GM12878 (cell line): ENCODE measurements around the gene ZNF341. TPM values are rescaled to one million over a fixed set of nuclear protein-coding genes. Genes with fewer than 3 reads are reported as not detected.

Experiments
- ATAC-seq: fragments of 200-7000 bp; cut with Tn5 transposase; 3 replicates; pipeline ENCODE4 v1.9.1; 2020; ENCODE audit warnings: mild to moderate bottlenecking, moderate library complexity
- BruUV-seq: library from RNA; stranded (reverse); fragments of 400-500 nt; replicated peaks from 2 replicates; lab custom pipeline; 2021; lab: Mats Ljungman, UMichigan
- CTCF ChIA-PET: fragments of 300-600 bp; sonication (Branson Sonifier 250); formaldehyde crosslinking; extraction: SDS; loops from one replicate; lab custom pipeline; 2021; ENCODE audit warnings: inconsistent platforms; lab: Yijun Ruan, JAX
- POLR2A ChIA-PET: fragments of 350-600 bp; formaldehyde crosslinking; extraction: SDS; loops from one replicate; lab custom pipeline; 2021; ENCODE audit warnings: inconsistent platforms; lab: Charles Lee
- RAD21 ChIA-PET: fragments of 300-600 bp; sonication (Branson Sonifier 250); formaldehyde crosslinking; loops from one replicate; lab custom pipeline; 2023; ENCODE audit warnings: antibody characterized with exemption; ENCODE audit not compliant: unreplicated experiment; lab: Charles Lee
- SMC1A ChIA-PET: fragments of 300-600 bp; sonication (Branson Sonifier 250); formaldehyde crosslinking; loops from one replicate; lab custom pipeline; 2023; ENCODE audit not compliant: unreplicated experiment, uncharacterized antibody; lab: Charles Lee
- DNase-seq: peaks from one replicate; pipeline ENCODE4 v3.0.0-alpha.2; 2011; ENCODE audit warnings: low read depth, low spot score
- FAIRE-seq: peaks from 3 replicates; lab custom pipeline; 2011; peaks lifted over from hg19 to GRCh38; lab: Jason Lieb, UNC
- H2AFZ ChIP-seq: 2 replicates; pipeline ENCODE4 v1.6.0; 2011; ENCODE audit warnings: low read depth, low read length, control low read depth; ENCODE audit not compliant: control insufficient read depth
- H3K27ac ChIP-seq: 2 replicates; pipeline ENCODE4 v1.5.1; 2011; ENCODE audit warnings: control low read depth; ENCODE audit not compliant: control insufficient read depth, insufficient read depth
- H3K27me3 ChIP-seq, 2 experiments: replicated peaks in 1 of 2; 2 replicates each; pipeline versions ENCODE4 v1.6.0 to v1.6.1; 2011; ENCODE audit warnings: low read length in 1 of 2; ENCODE audit not compliant: control insufficient read depth in 2 of 2, insufficient read depth in 2 of 2
- H3K36me3 ChIP-seq, 2 experiments: 2 replicates each; pipeline ENCODE4 v1.5.1; 2011; ENCODE audit warnings: low read length in 1 of 2; ENCODE audit not compliant: control insufficient read depth in 2 of 2, insufficient read depth in 2 of 2
- H3K4me1 ChIP-seq: 2 replicates; pipeline ENCODE4 v1.6.1; 2011; ENCODE audit warnings: mild to moderate bottlenecking, low read length, moderate library complexity, mixed read lengths; ENCODE audit not compliant: control insufficient read depth, insufficient read depth
- H3K4me2 ChIP-seq: 2 replicates; pipeline ENCODE4 v1.6.0; 2011; ENCODE audit warnings: control low read depth; ENCODE audit not compliant: control insufficient read depth, insufficient read depth
- H3K4me3 ChIP-seq: fragments of 200-600 bp; sonication (generic); 2 replicates; pipeline ENCODE4 v1.5.1; 2016
- H3K79me2 ChIP-seq: 2 replicates; pipeline ENCODE4 v1.6.0; 2011; ENCODE audit warnings: low read length; ENCODE audit not compliant: control insufficient read depth, insufficient read depth
- H3K9ac ChIP-seq: 2 replicates; pipeline ENCODE4 v1.8.0; 2011; ENCODE audit warnings: low read length, control low read depth, mixed read lengths; ENCODE audit not compliant: control insufficient read depth, insufficient read depth
- H3K9me3 ChIP-seq: replicated peaks from 3 replicates; pipeline ENCODE4 v1.5.1; 2011; ENCODE audit warnings: mild to moderate bottlenecking, low read length; ENCODE audit not compliant: control insufficient read depth, insufficient read depth
- H4K20me1 ChIP-seq: 2 replicates; pipeline ENCODE4 v1.6.0; 2011; ENCODE audit not compliant: control insufficient read depth, insufficient read depth
- BMI1 ChIP-seq: fragments of 450-650 bp; IDR thresholded peaks from 2 replicates; pipeline ENCODE4 v1.6.1; 2016; ENCODE audit warnings: mild to moderate bottlenecking, moderate library complexity, borderline replicate concordance
- CHD1 ChIP-seq: IDR thresholded peaks from 2 replicates; pipeline ENCODE4 v1.6.1; 2012; ENCODE audit warnings: low read depth, low read length, improper control_type of control experiment
- CTCF ChIP-seq, 3 experiments: IDR thresholded peaks in 2 of 3; conservative IDR thresholded peaks in 1 of 3; 2 replicates each; pipeline ENCODE4 v1.5.1; 2011; ENCODE audit warnings: low read depth in 3 of 3, low read length in 3 of 3, mild to moderate bottlenecking in 3 of 3, control low read depth in 2 of 3, moderate library complexity in 2 of 3, inconsistent platforms in 1 of 3, mixed read lengths in 1 of 3; ENCODE audit not compliant: control insufficient read depth in 2 of 3, insufficient read depth in 1 of 3; ENCODE audit errors: extremely low read depth in 1 of 3
- ETV6 ChIP-seq, 2 experiments: fragments of 450-650 bp in 1 of 2; IDR thresholded peaks in 1 of 2; conservative IDR thresholded peaks in 1 of 2; 2 replicates each; pipeline ENCODE4 v1.6.1; 2014; ENCODE audit warnings: antibody characterized with exemption in 1 of 2, borderline replicate concordance in 1 of 2, low read depth in 1 of 2, mild to moderate bottlenecking in 1 of 2, moderate library complexity in 1 of 2
- FOXK2 ChIP-seq: fragments of 450-650 bp; IDR thresholded peaks from 2 replicates; pipeline ENCODE4 v1.6.1; 2017; ENCODE audit warnings: mild to moderate bottlenecking, moderate library complexity
- FOXM1 ChIP-seq: IDR thresholded peaks from 2 replicates; pipeline ENCODE4 v1.6.1; 2012; ENCODE audit warnings: low read depth, mild to moderate bottlenecking, inconsistent platforms, low read length, moderate library complexity
- HSF1 ChIP-seq: fragments of 150-350 bp; IDR thresholded peaks from 2 replicates; pipeline ENCODE4 v1.6.1; 2014; ENCODE audit warnings: mild to moderate bottlenecking, low read depth, low read length
- MTA3 ChIP-seq: IDR thresholded peaks from 2 replicates; pipeline ENCODE4 v1.6.1; 2012; ENCODE audit warnings: low read length, inconsistent platforms, borderline replicate concordance
- RELA ChIP-seq: fragments of 450-650 bp; IDR thresholded peaks from 2 replicates; pipeline ENCODE4 v1.8.0; 2014; ENCODE audit warnings: borderline replicate concordance; ENCODE audit not compliant: partially characterized antibody
- SIX5 ChIP-seq: IDR thresholded peaks from 2 replicates; pipeline ENCODE4 v1.6.1; 2011; ENCODE audit warnings: mild to moderate bottlenecking, low read depth, low read length, moderate library complexity; ENCODE audit not compliant: severe bottlenecking
- TARDBP ChIP-seq: IDR thresholded peaks from 2 replicates; pipeline ENCODE4 v1.6.1; 2016; ENCODE audit warnings: borderline replicate concordance
- ZBTB33 ChIP-seq: fragments of 450-650 bp; IDR thresholded peaks from 2 replicates; pipeline ENCODE4 v1.6.1; 2017; ENCODE audit warnings: mild to moderate bottlenecking
- ZNF207 ChIP-seq: fragments of 450-650 bp; IDR thresholded peaks from 2 replicates; pipeline ENCODE4 v1.6.1; 2014; ENCODE audit warnings: antibody characterized with exemption, mild to moderate bottlenecking, borderline replicate concordance
- WGBS: methylation state at CpG from one replicate; pipeline ENCODE4 v1.1.6; 2016; ENCODE audit warnings: low lambda C conversion rate; ENCODE audit not compliant: insufficient replicate concordance, insufficient coverage; ENCODE audit errors: missing lambda C conversion rate; 5-methylcytosine and 5-hydroxymethylcytosine counted together
- in situ Hi-C: fragments of 300-500 bp; cut with MboI; formaldehyde crosslinking; loops from 9 replicates; pipeline ENCODE4 v1.14.3; 2018; ENCODE audit warnings: mixed read lengths
- intact Hi-C: fragments of 100-400 bp; cut with micrococcal nuclease; formaldehyde crosslinking; loops from one replicate; pipeline ENCODE4 v1.14.2; 2022; ENCODE audit not compliant: unreplicated experiment
- polyA plus RNA-seq, 11 experiments: library from polyadenylated mRNA; depleted of rRNA in 4 of 11; unstranded in 6 of 11; stranded (reverse) in 5 of 11; fragments of >200 nt; fragmentation: Nextera tagmentation in 4 of 11; fragmentation: Illumina TruSeq in 1 of 11; extraction: Ambion mirVana in 4 of 11; extraction: Trizol in 1 of 11; gene quantifications; 1 replicate in 1 of 11; 2 replicates in 10 of 11; pipeline versions ENCODE4 v1.2.1 to v1.2.3, GENCODE V29; 2011 to 2016; ENCODE audit warnings: inconsistent platforms in 2 of 11, missing spikeins in 2 of 11, low read depth in 1 of 11
- total RNA-seq, 4 experiments: library from RNA; depleted of rRNA in 3 of 4; stranded (reverse); fragments of >200 nt in 3 of 4; fragmentation: Illumina TruSeq in 1 of 4; extraction: Trizol in 1 of 4; gene quantifications; 2 replicates each; pipeline versions ENCODE4 v1.2.1 to v1.2.3, GENCODE V29; 2013 to 2021

The ZNF341 gene
- total and polyA plus RNA-seq, 10 of the 15 experiments (the other 5 are each of a cell fraction or from before 2014, with no cell fraction given): 0.18 to 5.0 (median 2.6) TPM

GRCh38 chr20:33688938-33689424 is 42.8 kb upstream of the ZNF341 start:
- Histone ChIP-seq H3K9me3 (no peaks in the 10 kb centered on the region), H3K9ac (no peak overlapping the region), H2AFZ (no peak overlapping the region)
- no peak for ATAC-seq
- CTCF ChIA-PET: no interaction called here
- SMC1A ChIA-PET: interaction anchor here (1.2 to 1.5 kb wide), 2 partner anchors 14 to 81 kb away, joined by 3 to 5 read pairs; no protein-coding TSS in a partner anchor
- FAIRE-seq: no peak
- POLR2A ChIA-PET: interaction anchor here (0.6 kb wide), 1 partner anchor 41 kb away, joined by 8 read pairs; no protein-coding TSS in a partner anchor
- RAD21 ChIA-PET: no interaction called here
- no TSS peak for BruUV-seq
- no peak for TF ChIP-seq TARDBP
- TF ChIP-seq ETV6 (conservative IDR thresholded peaks at IDR 0.05 in 1 of 2, IDR thresholded peaks at IDR 0.05 in 1 of 2; ENCODE audit: borderline replicate concordance in 1 of 2, low read depth in 1 of 2): no peak
- no peak for TF ChIP-seq ZNF207
- TF ChIP-seq SIX5: no peak
- TF ChIP-seq CTCF (IDR thresholded peaks at IDR 0.05 in 2 of 3, conservative IDR thresholded peaks at IDR 0.05 in 1 of 3; ENCODE audit: control insufficient read depth in 2 of 3, extremely low read depth in 1 of 3, insufficient read depth in 1 of 3, low read depth in 3 of 3, low read length in 3 of 3): no peak
- TF ChIP-seq CHD1: no peak
- TF ChIP-seq FOXM1: no peak
- no peak for TF ChIP-seq HSF1
- no peak for TF ChIP-seq MTA3
- TF ChIP-seq RELA: no peak
- no peak for TF ChIP-seq BMI1
- no peak for TF ChIP-seq FOXK2
- no peak for TF ChIP-seq ZBTB33
- TF ChIP-seq, all 136 proteins: peak for 0
- H3K4me1 ChIP-seq: peaks cover 21% of the 10 kb centered on the region
- intact Hi-C loops: loop anchor here (5.0 to 10.0 kb wide), 2 partner anchors 88 to 306 kb away; partner anchors contain the start of gene RALY
- no peak overlapping the region for H3K27ac ChIP-seq
- no peak for DNase-seq
- no peaks in the 10 kb centered on the region for H4K20me1 ChIP-seq
- no peak overlapping the region for H3K4me2 ChIP-seq
- in situ Hi-C loops: no loop called here
- H3K36me3 ChIP-seq: no peaks in the 10 kb centered on the region
- H3K27me3 ChIP-seq: no peaks in the 10 kb centered on the region
- WGBS: 82% methylated on average over 3 of the region's 3 CpGs
- H3K79me2 ChIP-seq: peaks cover 17% of the 10 kb centered on the region
- H3K4me3 ChIP-seq: no peak overlapping the region
